Hematopoietic multipotent progenitor cell treated with erythropoietin and hydrocortisone succinate and interleukin-3 and kit ligand, for 6 days (in vitro differentiated cells): ENCODE measurements around the gene ZSWIM6.

Source experiments
- DNase-seq: peaks from one replicate; pipeline ENCODE4 v3.0.0-alpha.2; 2015

ZSWIM6 gene

GRCh38 chr5:61307611-61308010, 24.4 kb upstream of the ZSWIM6 start:
- DNase-seq, result no peak

- DNase-seq, result no peak
These were observed 23.3 kb upstream of the ZSWIM6 start for GRCh38 chr5:61308712-61309111.

GRCh38 chr5:61309115-61309514, 22.9 kb upstream of the ZSWIM6 start:
- DNase-seq, result no peak

- DNase-seq, result no peak
These were observed 20.9 kb upstream of the ZSWIM6 start for GRCh38 chr5:61311056-61311610.

- DNase-seq, result no peak
These were observed 19.9 kb upstream of the ZSWIM6 start for GRCh38 chr5:61311836-61312808.

- DNase-seq, result no peak
These were observed 17.9 kb upstream of the ZSWIM6 start for GRCh38 chr5:61313960-61314681.

- no peak for DNase-seq
These were observed 13.7 kb upstream of the ZSWIM6 start for GRCh38 chr5:61318376-61318775.

- DNase-seq, result peak; percentile 39
These were observed 12.5 kb upstream of the ZSWIM6 start for GRCh38 chr5:61319388-61320146.

GRCh38 chr5:61320860-61321259, 11.2 kb upstream of the ZSWIM6 start:
- no peak for DNase-seq

- DNase-seq, result no peak
These were observed 10.4 kb upstream of the ZSWIM6 start for GRCh38 chr5:61321669-61322068.

- DNase-seq, result no peak
These were observed 9.0 kb upstream of the ZSWIM6 start for GRCh38 chr5:61322738-61323725.

- DNase-seq, result no peak
These were observed 4.0 kb upstream of the ZSWIM6 start for GRCh38 chr5:61327760-61328753.

GRCh38 chr5:61328791-61329549, 3.1 kb upstream of the ZSWIM6 start:
- DNase-seq, result no peak

- no peak for DNase-seq
These were observed 2.4 kb upstream of the ZSWIM6 start for GRCh38 chr5:61329550-61330128.

GRCh38 chr5:61330341-61330844, 1.7 kb upstream of the ZSWIM6 start:
- peak; percentile 73 for DNase-seq

GRCh38 chr5:61330845-61331406, 1.1 kb upstream of the ZSWIM6 start:
- DNase-seq, result peak; percentile 73

- peak; percentile 47 for DNase-seq
These were observed 296 bp downstream of the ZSWIM6 start for GRCh38 chr5:61332358-61332749.

GRCh38 chr5:61332851-61333320, 828 bp downstream of the ZSWIM6 start:
- DNase-seq, result peak; percentile 30
